ENCODE data around the gene GHDC. TPM values are rescaled to one million over a fixed set of nuclear protein-coding genes. Genes with fewer than 3 reads are reported as not detected.
"Not testable (repeated sequence)": the region's sequence is repeated elsewhere in the genome, so short reads cannot be mapped to it uniquely, and the experiment has no call there.

GHDC gene
- total RNA-seq, 4 donors from 2014 or later = 28.8 to 41.3 (median 35.5) TPM

DNA sequence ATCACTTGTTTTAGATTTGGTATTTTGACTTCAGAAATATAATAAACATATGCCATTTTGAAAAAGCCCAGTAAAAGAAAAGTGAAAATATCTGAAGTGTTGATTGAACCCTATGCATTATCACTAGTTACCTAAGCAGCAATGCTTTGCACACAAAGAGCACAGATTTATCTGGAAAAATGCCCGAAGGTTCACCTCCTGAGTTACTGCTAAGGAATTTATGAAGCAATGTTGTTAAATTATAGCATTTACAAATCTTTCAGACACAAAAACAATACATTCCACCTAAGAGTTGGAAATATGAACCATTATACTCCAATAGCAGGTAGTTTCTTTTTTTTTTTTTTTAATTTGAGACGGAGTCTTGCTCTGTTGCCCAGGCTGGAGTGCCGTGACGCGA lies 38.9 kb upstream of the GHDC start:
- DNase-seq (ENCODE audit: low spot score) = no peak
- TF ChIP-seq, protein P1, sequence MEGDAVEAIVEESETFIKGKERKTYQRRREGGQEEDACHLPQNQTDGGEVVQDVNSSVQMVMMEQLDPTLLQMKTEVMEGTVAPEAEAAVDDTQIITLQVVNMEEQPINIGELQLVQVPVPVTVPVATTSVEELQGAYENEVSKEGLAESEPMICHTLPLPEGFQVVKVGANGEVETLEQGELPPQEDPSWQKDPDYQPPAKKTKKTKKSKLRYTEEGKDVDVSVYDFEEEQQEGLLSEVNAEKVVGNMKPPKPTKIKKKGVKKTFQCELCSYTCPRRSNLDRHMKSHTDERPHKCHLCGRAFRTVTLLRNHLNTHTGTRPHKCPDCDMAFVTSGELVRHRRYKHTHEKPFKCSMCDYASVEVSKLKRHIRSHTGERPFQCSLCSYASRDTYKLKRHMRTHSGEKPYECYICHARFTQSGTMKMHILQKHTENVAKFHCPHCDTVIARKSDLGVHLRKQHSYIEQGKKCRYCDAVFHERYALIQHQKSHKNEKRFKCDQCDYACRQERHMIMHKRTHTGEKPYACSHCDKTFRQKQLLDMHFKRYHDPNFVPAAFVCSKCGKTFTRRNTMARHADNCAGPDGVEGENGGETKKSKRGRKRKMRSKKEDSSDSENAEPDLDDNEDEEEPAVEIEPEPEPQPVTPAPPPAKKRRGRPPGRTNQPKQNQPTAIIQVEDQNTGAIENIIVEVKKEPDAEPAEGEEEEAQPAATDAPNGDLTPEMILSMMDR (IDR thresholded peaks at IDR 0.05) = no peak
- no peak for ATAC-seq (ENCODE audit: low FRiP score)

DNA sequence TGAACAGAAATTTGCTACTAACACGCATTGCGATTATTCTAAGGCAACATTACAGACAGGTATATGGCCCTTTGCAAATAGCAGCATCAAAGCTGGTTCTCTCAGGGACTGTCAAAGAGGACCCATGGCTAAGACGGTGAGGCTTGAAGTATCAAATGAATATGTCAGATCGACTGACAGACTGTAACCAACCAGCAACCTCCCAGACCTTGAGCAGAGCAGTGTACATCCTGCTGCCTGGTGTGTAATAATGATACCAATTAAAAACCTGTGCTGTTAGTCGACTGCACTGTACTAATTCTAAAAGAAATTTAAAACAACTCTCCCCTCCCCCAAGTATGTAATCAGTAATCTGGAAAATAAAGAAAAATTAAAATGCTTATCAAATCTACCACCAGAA lies 35.9 kb upstream of the GHDC start:
- DNase-seq (ENCODE audit: low spot score) = no peak

DNA sequence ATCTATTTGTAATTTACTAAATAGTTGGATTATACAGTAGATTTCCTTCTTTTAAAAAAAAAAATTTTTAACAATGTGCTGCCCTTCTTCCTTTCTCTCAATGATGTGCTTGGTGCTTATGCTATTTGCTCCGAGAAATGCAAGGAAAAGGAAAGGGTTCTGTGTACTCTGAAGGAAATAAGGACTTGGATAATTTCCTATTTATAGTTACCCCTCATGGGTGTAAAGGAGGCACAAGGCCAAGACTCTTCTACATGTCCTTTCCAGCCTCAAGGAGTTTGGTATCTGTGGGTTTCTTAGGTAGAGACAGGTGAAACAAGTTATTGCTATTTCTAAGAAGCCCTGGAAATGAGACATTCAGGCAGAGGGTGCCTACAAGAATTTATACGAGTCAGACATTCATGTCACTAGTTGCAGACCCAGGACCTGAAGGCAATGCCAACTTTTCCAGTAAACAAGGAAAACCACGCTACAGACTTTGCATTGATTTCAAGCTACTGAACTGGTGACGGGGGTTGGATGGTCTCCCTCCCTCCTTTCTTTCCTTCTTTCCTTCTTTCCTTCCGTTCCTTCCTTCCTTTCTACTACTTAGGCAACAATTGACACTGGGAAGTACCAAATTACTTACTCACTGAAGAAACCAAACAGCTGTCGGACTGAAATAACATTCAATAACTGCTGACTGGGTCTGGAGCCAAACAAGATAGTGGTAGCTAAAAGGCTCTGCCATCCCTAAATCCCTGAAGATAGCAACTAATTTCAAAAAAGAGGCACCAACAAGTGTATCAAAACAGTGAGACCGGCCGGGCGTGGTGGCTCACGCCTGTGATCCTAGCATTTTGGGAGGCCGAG lies 33.8 kb upstream of the GHDC start:
- TF ChIP-seq, protein P1 (IDR thresholded peaks at IDR 0.05) = no peak
- ATAC-seq (ENCODE audit: low FRiP score) = no peak
- no peak for DNase-seq (ENCODE audit: low spot score)

More for the DNA sequence above, 35.9 kb upstream of the GHDC start:
- TF ChIP-seq, protein P1 (IDR thresholded peaks at IDR 0.05) = no peak
- no peak for ATAC-seq (ENCODE audit: low FRiP score)

DNA sequence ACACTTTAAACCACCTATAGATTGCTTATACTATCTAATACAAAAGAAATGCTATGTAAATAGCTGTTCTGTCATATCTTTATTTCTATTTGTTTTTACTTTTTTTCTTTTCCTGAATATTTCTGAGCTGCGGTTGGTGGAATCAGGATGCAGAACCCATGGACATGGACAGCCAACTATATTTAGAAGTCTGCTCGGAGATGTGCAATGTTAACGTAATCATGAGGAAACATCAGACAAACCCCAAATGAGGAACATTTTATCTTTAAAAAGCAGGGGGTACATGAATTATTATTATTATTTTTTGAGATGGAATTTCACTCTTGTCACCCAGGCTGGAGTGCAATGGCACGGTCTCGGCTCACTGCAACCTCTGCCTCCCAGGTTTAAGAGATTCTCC lies 31.4 kb upstream of the GHDC start:
- TF ChIP-seq, protein P1 (IDR thresholded peaks at IDR 0.05) = no peak
- no peak for DNase-seq (ENCODE audit: low spot score)
- ATAC-seq (ENCODE audit: low FRiP score) = no peak

DNA sequence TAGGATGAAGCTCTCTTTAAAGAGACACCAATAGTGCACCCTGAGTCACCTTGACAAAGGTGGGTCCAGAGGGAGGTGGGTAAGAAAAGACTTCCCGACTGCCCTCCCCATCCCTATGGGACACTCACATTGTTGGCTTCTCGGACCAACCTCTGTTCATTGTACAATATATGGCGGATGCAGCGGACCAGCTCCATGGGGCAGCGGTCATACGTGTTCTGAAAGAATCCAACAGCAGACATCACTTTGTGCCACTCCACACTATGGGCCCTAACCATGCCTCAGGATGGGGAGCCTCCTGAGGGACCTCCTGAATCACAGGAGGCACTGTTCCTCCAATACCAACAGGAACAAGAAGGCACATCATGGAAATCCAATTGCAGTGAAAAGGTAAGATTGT lies 30.4 kb upstream of the GHDC start:
- ATAC-seq (ENCODE audit: low FRiP score) (no peak), DNase-seq (ENCODE audit: low spot score) (no peak)
- TF ChIP-seq, protein P1 (IDR thresholded peaks at IDR 0.05) = no peak

DNA sequence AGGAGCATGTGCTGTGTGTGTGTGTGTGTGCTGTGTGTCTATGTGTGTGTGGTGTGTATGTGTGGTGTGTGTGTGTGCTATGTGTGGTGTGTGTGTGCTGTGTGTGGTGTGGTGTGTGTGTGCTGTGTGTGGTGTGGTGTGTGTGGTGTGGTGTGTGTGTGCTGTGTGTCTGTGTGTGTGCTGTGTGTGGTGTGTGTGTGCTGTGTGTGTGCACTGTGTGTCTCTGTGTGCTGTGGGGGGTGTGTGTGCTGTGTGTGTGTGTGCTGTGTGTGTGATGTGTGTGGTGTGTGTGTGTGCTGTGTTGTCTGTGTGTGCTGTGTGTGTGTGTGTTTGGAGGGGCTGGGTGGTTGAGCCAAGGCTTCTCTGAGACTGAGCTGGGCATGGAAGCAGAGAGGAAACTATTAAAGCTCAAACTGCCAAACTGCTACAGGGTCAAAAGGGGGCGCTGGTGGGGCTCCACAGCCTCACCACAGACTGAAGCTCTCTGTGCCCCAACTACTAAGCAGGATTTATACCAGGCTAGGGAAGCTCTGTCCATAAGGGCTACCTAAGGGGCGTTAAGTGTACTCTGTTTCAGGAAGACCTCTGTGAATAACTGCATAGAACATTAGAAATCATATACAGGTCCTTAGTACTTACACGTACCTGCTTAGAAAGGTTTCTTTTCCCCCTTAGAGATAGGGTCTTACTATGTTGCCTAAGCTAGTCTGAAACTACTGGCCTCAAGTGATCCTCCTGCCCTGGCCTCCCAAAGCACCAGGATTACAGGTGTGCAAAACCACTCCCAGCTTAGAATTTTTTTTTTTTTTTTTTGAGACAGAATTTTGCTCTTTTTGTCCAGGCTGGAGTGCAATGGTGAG lies 27.8 kb upstream of the GHDC start:
- TF ChIP-seq, protein P1 (IDR thresholded peaks at IDR 0.05) = no peak
- DNase-seq (ENCODE audit: low spot score) = no peak
- no peak for ATAC-seq (ENCODE audit: low FRiP score)

DNA sequence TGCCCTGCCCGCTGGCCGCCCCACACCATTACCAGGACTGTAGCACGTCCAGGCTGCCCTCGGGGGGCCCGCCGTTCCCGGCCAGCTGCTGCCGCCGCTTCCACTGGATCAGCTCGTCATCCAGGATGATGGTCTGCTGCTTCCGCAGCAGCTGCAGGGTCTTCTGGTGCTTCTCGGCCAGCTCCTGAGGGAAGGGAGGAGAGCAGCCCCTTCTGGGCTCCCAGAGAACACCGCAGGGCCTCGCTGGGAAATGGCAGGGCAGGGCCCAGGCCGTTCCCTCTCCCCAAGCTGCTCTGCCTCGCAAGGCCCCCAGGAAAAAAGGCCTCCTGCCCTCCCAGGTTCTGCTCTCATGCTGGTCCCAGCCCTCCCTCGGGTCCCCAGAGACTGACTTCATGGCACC lies 25.0 kb upstream of the GHDC start:
- ATAC-seq (ENCODE audit: low FRiP score) = not testable (repeated sequence)

More for the DNA sequence above, 25.0 kb upstream of the GHDC start:
- not testable (repeated sequence) for DNase-seq (ENCODE audit: low spot score)

Measured in omental fat pad (tissue), 4 donors.